ENCODE measurements around the gene SCN4B. TPM values are rescaled to one million over a fixed set of nuclear protein-coding genes. Genes with fewer than 3 reads are reported as not detected.

Gene SCN4B, protein sequence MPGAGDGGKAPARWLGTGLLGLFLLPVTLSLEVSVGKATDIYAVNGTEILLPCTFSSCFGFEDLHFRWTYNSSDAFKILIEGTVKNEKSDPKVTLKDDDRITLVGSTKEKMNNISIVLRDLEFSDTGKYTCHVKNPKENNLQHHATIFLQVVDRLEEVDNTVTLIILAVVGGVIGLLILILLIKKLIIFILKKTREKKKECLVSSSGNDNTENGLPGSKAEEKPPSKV
- 10 to 100 TPM in 2 of 9 donors, 1 to 10 TPM in 6, under 1 TPM in 1; 0.17 to 16.9 (median 5.4) TPM for total RNA-seq
- polyA plus RNA-seq: 1 to 10 TPM; 1.7 to 5.9 (median 1.8) TPM
- long read RNA-seq, donor 1: 0 reads
- long read RNA-seq, donor 2: 0 reads
- long read RNA-seq, donor 3: 0 reads
- long read RNA-seq, donor 4: 0 reads
- long read RNA-seq, donor 5, full-length matches to known transcripts: 2 of 3 reads
- long read RNA-seq, donor 5, partial matches to known transcripts: 0 of 3 reads
- long read RNA-seq, donor 5, other reads (novel, unspliced or antisense): 1 of 3 reads
- long read RNA-seq, donor 6: 0 reads
- long read RNA-seq, donor 7: 0 reads
- long read RNA-seq, donor 8: 0 reads
- long read RNA-seq, donor 9: 0 reads
- long read RNA-seq, donor 10: 0 reads

DNA sequence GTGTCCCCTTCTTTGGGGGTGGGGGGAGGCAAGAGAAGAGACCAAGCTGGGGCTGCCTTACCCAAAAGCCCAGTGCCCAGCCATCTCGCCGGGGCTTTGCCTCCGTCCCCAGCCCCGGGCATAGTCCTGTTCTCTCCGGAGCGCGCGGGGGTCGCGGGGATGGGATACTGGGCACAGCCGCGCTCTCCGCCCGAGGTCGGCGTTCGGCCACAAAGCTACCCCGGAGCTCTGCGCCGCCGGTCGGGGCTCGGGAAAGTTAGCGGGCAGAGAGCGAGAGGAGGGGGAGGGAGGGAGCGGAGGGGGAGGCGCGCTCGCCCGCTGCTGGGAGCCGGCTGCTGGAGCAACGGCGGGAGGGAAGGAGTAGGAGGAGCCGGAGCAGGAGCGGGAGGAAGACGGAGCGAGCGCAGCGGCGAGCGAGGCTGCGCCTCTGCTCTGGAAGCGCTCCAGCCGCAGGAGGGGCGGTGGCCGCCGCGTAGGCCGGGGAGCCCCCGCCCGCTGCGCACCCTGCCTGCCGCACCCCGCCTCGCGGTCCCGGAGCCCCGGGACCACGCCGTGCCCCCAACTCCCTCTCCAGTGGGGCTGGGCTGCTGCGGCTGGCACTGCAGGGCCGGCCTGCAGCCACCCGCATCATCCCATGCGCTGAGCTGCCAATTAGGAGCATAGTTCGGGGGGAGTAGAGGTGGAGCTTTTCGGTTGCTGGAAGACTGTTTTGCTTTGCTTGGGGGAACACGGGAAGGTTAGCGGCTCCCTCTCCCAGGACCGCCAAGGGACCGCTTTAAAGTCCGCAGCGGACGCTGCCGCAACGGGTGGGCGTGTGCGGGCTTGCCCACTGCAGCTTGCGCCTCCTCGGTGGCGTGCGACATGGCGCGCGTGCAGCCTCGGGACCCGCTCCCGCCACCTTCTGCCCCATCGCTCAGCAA, at the start of gene SCN4B:
Gene SCN4B (minus strand): TSS at position 272 of the 920 bp plus-strand sequence. CDS start 150 bp downstream, at position 122.
- H3K27ac ChIP-seq: no peak within 1 kb of the TSS
- H3K4me3 ChIP-seq: peak within 1 kb of the TSS in 2 of 4 donors; percentile 14 to 47
- peaks cover 0 to 10% of the 10 kb centered on the region in 2 donors for H3K4me1 ChIP-seq (replicated peaks in 1 of 2)
- H3K9me3 ChIP-seq (replicated peaks in 1 of 3): no peaks in the 10 kb centered on the region
- 0 to 1% (median 0%) methylated on average over 13 to 85 of the region's 88 CpGs for WGBS, 4 donors
- DNase-seq: peak; percentile 33 to 62 (median 52)
- no peaks in the 10 kb centered on the region for H3K36me3 ChIP-seq (replicated peaks in 1 of 2)
- TF ChIP-seq, protein P1, sequence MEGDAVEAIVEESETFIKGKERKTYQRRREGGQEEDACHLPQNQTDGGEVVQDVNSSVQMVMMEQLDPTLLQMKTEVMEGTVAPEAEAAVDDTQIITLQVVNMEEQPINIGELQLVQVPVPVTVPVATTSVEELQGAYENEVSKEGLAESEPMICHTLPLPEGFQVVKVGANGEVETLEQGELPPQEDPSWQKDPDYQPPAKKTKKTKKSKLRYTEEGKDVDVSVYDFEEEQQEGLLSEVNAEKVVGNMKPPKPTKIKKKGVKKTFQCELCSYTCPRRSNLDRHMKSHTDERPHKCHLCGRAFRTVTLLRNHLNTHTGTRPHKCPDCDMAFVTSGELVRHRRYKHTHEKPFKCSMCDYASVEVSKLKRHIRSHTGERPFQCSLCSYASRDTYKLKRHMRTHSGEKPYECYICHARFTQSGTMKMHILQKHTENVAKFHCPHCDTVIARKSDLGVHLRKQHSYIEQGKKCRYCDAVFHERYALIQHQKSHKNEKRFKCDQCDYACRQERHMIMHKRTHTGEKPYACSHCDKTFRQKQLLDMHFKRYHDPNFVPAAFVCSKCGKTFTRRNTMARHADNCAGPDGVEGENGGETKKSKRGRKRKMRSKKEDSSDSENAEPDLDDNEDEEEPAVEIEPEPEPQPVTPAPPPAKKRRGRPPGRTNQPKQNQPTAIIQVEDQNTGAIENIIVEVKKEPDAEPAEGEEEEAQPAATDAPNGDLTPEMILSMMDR (IDR thresholded peaks at IDR 0.05): peak in 1 of 6 experiments; percentile 1
- TF ChIP-seq POLR2A (IDR thresholded peaks at IDR 0.05): no peak
- H3K27me3 ChIP-seq: peaks cover 29% of the 10 kb centered on the region
- intact Hi-C loops (cut with DNase I): no loop called here

DNA sequence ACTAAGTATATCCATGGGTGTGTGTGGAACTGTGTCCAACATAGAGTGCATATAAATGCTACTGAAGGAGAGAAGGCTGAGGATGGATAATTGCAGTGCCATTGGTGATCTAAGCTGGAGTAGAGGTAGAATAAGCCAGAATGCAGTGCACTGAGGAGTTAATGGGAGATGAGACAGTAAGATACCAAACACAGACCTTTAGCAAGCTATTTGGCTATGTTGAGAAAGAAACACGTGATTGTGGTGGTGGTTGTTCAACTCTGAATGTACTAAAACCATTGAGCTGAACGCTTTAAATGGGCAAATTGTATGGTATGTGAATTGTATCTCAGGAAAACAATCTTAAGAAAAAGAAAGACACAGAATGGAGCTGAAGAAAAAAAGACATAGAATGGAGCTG, 49.3 kb upstream of the SCN4B start:
- Histone ChIP-seq H3K27ac (no peak overlapping the region), H3K9me3 (replicated peaks in 1 of 3) (no peaks in the 10 kb centered on the region), H3K27me3 (no peaks in the 10 kb centered on the region), H3K4me3 (no peak overlapping the region), H3K4me1 (replicated peaks in 1 of 2) (peaks cover 0 to 10% of the 10 kb centered on the region in 2 donors), H3K36me3 (replicated peaks in 1 of 2) (no peaks in the 10 kb centered on the region)
- DNase-seq: no peak
- intact Hi-C loops (cut with DNase I): no loop called here
- WGBS, 4 donors: 68 to 76% (median 75%) methylated on average over 2 of the region's 2 CpGs
- TF ChIP-seq, protein P1 (IDR thresholded peaks at IDR 0.05): no peak
- no peak for TF ChIP-seq POLR2A (IDR thresholded peaks at IDR 0.05)

DNA sequence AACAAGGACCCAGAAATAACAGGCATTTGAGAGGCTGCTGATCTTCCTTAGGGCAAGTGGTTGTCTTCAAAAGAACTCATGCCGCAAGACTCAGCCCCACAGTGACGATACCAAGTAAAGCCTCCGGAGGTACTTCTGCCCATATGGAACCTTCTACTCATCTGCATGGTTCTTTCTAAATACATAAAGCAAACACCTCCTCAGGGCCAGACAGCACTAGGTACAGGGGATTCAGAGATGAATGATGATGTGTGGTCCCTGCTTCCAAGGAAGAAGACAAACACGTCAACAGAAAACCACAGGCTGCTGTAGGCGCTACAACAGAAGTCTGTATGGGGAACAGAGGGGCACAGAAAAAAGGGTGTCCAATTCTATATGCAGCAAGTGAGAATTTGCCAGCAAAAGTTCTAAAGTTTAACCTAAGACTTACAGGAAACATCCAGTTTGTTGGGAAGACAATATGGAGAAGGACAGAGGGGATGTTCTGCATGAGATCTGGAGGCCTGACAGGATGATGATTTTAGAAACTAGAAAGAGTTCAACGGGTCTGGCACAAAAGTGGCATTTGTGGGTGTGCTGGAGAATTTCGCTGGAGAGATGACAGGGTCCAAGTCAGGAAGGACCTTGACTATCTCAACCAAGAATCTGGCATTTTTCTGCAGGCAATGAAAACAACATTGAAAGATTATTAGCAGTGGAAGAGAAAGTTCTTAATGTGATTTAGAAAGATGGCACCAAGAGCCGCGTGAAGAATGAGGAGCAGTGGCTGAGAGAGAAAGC, 48.5 kb upstream of the SCN4B start:
- no peak for TF ChIP-seq POLR2A (IDR thresholded peaks at IDR 0.05)
- TF ChIP-seq, protein P1 (IDR thresholded peaks at IDR 0.05): no peak
- H3K9me3 ChIP-seq (replicated peaks in 1 of 3): no peaks in the 10 kb centered on the region
- peaks cover 0 to 10% of the 10 kb centered on the region in 2 donors for H3K4me1 ChIP-seq (replicated peaks in 1 of 2)
- H3K36me3 ChIP-seq (replicated peaks in 1 of 2): no peaks in the 10 kb centered on the region
- intact Hi-C loops (cut with DNase I): no loop called here
- no peaks in the 10 kb centered on the region for H3K27me3 ChIP-seq
- 80 to 87% (median 85%) methylated on average over 9 of the region's 9 CpGs for WGBS, 4 donors
- no peak for DNase-seq
- H3K4me3 ChIP-seq: no peak overlapping the region
- H3K27ac ChIP-seq: no peak overlapping the region
